GM18951 (cell line): ENCODE measurements around the gene DNAH17.

Source experiments
- POLR2A ChIP-seq: IDR thresholded peaks from 4 replicates; pipeline ENCODE4 v1.6.1; 2011; ENCODE audit warnings: mild to moderate bottlenecking; ENCODE audit not compliant: insufficient read length, insufficient read depth; ENCODE audit errors: extremely low read depth
- in situ Hi-C: fragments of 300-500 bp; cut with MboI; formaldehyde crosslinking; loops from one replicate; pipeline ENCODE4 v1.12.0; 2022; ENCODE audit warnings: low sequenced_read_pairs, mixed read lengths, inconsistent platforms; ENCODE audit not compliant: unreplicated experiment

DNAH17 gene

DNA sequence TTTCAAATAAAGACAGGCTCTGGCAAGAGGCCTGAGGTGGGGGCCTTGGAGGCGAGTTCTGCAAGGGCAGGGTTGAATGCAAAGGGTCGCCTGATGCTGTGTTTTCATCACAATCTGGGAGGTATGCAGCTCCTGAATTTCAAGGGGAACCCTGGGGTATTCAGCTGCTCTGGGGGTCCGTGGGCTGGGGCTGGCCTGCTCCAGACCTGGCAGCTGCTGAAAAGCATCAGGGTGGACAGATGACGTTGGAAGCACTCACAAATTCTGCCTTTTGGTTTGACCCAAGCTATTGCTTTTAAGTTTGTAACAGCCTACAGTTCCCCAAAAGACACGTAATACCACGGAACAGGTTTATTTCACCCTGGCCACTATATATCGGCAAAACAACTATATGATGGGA lies 1.3 kb downstream of the DNAH17 start:
- no peak for TF ChIP-seq POLR2A
- in situ Hi-C loops: no loop called here

DNA sequence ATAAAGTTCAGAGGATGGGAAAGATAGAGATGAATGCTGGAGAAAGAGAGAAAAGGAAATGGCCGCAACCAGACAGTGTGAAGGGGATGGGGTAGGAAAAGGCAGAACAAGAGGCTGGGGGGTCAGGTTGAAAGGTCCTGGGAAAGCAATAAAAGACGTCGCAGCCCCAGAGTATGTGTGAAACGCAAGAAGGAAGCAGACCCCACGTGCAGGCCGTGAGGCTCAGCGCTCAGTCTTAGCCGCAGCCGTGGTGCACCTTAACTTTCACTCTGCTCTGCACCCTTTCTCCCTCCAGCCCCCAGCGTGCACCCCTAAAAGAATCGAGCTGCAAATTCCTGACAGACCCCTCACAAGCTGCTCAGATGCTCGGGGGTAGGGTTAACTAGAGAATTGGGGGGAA lies 1.9 kb downstream of the DNAH17 start:
- in situ Hi-C loops: no loop called here
- TF ChIP-seq POLR2A: no peak

DNA sequence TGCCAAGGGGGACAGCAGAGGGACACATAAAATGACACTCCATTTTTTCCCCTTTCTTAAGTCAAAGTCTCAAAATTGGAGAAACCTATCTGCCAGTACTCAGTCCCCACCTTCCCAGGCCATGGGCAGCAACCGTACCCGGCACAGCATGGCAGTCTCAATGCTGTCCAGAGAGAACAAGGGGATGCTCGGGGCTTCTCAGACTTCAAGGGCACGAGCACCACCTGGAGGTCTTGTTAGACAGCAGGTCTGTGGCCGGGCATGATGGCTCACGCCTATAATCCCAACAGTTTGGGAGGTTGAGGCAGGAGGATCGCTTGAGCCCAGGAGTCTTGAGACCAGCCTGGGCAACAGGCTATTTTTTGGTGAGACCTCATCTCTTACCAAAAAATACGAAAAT lies 3.2 kb downstream of the DNAH17 start:
- TF ChIP-seq POLR2A: no peak
- in situ Hi-C loops: no loop called here

DNA sequence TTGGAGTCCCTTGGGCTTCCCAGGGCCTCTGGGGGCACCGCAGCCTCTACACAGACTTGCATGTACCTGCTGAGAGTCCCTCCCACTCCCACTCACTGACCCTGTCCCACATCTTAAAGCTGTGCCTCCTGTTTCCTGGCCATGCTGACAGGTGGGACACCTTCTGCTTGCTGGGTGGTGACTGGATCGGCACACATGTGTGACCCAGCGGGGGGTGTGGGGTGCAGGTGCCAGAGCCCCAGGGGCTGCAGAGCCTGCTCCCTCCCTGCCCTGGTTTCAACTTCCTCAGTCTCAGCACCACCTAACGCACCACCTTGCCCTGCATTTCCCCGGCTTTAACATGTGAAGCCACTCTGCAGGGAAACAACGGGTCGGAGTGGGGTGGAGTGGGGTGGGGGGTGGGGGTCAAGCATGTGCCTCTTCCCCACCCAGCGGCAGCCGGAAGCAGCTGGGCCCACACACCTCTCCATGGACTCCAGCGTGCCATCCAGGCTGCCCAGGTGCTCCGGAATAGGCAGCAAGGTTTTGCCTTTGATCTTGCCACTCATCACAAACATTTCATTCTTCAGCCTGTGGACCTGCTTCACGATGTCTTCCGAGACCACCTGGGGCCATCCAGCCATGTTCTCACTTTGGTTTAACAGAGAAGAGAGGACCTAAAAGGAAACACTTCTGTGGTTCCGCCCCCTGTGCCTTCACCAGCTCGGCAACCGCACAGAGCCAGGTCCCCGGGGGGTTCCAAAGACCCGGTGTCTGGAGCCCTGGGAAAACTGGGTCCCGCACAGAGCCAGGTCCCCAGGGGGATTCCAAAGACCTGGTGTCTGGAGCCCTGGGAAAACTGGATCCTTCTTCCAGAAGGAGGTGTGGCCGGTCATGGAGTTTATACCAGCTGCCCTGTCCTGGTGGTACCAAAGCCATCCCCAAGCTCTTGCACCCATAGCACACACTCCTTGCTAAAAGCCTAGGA lies 4.7 kb downstream of the DNAH17 start:
- TF ChIP-seq POLR2A: no peak
- in situ Hi-C loops: no loop called here

DNA sequence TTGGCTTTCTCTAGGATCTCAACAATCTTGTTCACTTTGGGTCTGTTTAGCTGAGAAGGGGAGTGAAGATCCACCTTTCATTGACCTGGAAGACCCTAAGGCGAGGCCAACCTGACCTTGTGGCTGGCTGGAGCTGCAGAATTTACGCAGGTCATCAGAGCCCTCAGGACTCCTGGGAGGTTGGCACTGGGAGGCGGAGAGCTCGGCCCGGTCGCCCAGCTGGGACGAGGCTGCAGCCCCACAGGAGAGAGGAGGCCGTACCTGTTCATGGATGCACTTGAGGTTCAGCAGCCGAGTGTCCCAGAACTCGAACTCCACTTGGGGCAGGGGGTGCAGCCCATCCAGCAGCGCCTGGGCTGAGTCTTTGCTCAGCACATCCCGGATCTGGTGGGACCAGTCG lies 5.9 kb downstream of the DNAH17 start:
- in situ Hi-C loops: no loop called here
- TF ChIP-seq POLR2A: no peak

DNA sequence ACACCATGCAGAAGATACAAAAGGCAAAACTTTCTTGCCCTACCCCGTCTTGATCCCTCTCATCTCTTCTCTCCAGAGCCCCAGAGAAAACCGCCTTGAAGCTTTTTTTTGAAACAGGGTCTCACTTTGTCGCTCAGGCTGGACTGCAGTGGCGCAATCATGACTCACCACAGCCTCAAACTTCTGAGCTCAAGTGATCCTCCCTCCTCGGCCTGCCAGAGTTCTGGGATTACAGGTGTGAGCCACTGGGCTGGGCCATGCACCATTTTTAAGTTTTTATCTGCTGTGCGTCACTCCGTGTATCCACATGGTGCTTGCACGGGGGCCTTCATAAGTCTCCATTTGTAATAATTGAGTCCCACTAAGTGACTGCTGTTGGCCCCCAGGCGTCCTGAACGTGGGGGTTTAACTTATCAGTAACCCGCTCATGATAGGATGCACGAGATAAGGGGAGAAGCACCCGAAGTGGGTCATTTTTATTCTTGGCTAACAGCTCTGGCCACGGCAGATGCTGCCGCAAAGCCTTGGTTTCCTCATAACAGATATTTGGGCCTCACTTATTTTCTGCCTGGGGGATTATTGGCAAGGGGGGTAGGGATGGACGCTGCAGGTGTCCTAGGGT lies 8.6 kb downstream of the DNAH17 start:
- in situ Hi-C loops: no loop called here
- no peak for TF ChIP-seq POLR2A

DNA sequence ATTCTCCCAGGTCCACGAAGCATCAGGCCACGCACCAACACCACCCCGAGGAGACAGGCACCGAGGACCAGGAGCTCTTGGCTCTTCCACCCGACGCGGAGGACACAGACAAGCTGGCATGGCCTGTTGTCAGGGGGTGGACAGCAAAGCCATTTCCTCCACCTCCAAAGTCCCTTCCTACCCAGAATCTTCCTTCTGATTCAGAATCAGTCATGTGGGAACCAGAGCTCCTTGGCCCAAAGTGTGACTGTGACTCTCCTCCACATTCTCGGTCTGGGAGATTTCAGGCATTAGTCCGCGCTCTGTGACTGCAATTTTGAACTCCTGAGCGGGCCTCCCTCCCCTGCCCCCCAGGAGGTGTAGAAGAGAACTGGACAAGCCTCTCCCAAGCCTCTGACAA lies 9.2 kb downstream of the DNAH17 start:
- in situ Hi-C loops: no loop called here
- no peak for TF ChIP-seq POLR2A

DNA sequence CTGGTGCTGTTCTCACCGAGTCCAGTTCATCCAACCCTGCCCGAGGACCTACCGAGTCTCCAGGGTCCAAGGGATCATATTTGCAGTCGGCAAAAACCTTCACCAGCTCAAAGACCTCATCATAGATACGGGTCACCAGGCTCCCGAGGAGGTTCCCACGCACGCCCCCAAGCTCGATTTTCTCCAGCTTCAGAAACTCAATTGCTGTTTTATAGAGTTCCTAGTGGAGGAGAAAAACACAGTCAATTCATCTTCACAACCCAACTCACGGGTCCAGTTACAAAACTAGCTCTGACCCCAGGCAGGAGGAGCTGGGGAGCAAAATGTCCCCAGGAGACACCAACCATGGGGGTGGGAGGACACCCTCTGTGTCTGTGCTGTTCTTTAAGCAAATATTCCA lies 10.2 kb downstream of the DNAH17 start:
- in situ Hi-C loops: no loop called here
- TF ChIP-seq POLR2A: no peak

DNA sequence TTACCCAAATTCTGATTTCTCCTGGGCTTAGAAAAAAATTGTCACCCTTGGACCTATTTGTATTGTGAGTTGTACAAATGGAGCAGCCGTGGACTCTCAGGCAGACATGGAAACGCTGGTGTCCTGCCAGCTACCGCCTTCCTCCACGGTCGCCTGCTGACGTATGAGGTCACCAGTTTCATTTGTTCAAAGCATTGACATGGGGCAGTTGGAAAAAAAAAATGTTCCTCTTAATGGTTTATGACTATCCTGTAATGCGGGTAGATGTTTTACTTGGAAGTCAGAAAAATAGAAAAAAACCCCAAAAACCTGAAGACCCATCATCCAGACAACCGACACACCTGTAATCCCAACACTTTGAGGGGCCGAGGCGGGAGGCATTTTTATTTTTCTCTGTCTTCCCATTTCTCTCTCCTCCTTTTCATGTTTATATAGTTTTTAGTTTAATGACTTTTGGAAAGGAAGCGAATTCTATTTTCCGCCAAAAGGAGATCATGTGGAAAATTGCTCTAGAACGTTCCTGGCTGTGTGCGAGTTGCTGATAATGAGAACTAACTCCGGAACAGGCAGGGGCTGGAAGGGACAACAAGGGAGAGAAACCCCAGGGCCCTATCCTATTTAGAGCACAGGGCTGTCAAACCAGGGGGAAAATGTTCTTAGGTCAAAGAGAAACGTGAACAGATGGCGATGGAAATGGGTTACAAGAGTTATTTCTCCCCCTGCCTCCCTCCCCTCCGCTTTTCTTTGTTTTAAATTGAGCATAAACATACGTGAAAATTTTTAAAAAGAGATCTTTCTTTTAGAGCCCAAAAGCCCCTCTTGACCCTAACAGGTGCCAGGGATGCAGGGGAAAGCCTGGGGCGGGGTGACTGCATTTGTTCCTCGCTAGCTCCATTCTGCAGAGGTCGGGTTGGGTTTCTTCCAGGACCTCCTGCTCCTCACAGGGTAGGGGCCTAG lies 13.7 kb downstream of the DNAH17 start:
- in situ Hi-C loops: no loop called here
- TF ChIP-seq POLR2A: no peak

DNA sequence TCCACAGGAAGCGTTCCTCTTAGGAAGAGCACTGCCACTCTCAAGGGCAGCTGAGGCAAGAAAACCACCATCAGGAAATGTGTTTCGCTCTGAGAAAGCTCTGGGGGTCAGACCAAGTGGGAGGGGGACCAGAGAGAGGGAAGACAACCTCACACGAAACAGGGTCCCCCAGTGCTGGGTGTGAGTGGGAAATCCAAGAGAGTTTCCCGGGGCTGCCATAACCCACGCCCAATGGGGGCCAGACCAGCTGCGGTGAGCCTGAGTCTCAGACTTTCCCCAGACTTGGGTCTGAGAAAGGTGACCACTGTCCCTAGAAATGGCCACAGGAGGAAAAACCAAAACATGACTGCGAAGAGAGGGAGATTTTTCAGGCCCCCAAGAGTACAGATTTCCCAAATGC lies 14.5 kb downstream of the DNAH17 start:
- TF ChIP-seq POLR2A: no peak
- in situ Hi-C loops: no loop called here

DNA sequence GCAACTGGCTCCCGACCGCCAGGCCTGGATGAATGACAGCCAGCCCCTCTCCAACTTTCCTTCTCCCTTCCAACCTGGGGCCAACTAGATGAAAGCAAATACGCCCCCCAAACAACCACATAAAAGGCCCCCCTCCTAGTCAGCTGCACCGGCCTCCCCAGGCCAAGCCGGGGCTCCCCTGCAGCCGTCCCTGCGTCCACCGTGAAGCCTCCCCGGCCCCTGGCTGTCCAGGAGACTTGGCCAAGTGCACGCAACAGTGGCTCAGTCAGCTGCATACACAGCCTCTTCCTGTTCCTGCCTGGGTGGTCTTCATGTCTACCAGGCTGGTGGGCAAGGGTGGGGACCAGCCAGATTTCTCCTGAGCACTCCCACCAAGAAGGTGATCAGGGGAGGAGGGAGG lies 16.0 kb downstream of the DNAH17 start:
- no peak for TF ChIP-seq POLR2A
- in situ Hi-C loops: no loop called here

DNA sequence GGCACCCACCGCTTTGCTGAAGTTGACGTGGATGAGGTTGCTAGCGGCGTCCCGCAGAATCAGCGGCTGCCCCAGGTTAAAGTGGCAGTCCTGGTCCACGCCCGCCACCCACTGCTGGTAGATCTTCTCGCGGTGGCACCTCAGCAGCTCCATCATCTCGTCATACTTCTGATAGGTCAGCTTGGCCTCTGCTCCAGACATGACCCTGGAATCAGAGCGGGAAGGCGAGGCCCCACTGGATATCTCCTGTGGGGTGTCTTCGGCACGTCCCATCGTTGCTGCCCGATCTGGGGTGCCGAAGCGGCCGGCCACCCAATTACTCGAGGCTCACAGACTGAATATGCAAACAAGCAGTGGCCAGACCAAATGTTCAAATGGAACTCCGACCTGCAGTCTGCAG lies 16.5 kb downstream of the DNAH17 start:
- TF ChIP-seq POLR2A: no peak
- in situ Hi-C loops: no loop called here

DNA sequence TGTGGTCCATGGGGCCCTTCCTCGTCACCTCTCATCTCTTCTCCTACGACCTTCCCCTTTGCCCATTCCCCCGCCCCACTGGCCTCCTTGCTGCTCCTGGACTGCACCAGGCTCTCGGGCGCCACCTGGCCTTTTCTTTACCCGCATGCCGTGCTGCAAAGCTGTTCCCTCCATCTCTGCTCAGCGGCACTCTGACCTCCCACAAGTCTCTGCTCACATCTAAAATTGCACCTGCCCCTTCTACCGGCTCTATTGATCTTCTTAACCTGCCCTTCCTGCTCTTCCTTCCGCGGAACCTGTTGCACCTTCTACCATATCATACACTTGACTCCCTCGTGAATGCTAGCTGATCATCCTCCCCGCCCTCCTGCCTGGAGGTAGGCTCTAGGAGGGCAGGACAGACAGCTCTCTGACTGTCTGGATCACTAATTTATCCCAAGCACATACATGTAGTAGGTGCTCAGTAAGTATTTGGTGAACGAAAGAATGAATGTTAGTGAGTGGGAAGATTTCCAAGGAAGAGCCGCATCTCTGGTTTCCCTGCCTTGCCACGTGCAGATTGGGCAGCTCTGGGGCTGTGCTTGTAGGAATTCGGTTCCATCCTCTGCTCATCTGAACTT lies 17.3 kb downstream of the DNAH17 start:
- in situ Hi-C loops: no loop called here
- no peak for TF ChIP-seq POLR2A
